Mesenchymal stem cell (in vitro differentiated cells and primary cell): ENCODE results near the gene SIPA1L3.

ENCODE experiments used
- DNase-seq: peaks from one replicate; pipeline ENCODE4 v3.0.0-alpha.2; 2013
- H2AFZ ChIP-seq: one replicate; pipeline ENCODE4 v1.6.1; 2013; ENCODE audit warnings: low read depth, mild to moderate bottlenecking, control low read depth, inconsistent platforms, low read length, moderate library complexity
- H2AK5ac ChIP-seq: 2 replicates; pipeline ENCODE4 v1.6.1; 2013; ENCODE audit warnings: low read length, moderate library complexity, mild to moderate bottlenecking, inconsistent platforms; ENCODE audit not compliant: severe bottlenecking
- H2BK120ac ChIP-seq: one replicate; pipeline ENCODE4 v1.6.1; 2013; ENCODE audit warnings: low read depth, mild to moderate bottlenecking, inconsistent platforms, low read length, moderate library complexity
- H2BK12ac ChIP-seq, 2 experiments: one replicate each; pipeline ENCODE4 v1.6.1; 2013; ENCODE audit warnings: inconsistent platforms in 2 of 2, low read length in 2 of 2, mild to moderate bottlenecking in 2 of 2, moderate library complexity in 2 of 2, control low read depth in 1 of 2
- H2BK15ac ChIP-seq: one replicate; pipeline ENCODE4 v1.6.1; 2013; ENCODE audit warnings: mild to moderate bottlenecking, low read depth, inconsistent platforms; ENCODE audit not compliant: poor library complexity, severe bottlenecking
- H2BK5ac ChIP-seq: 2 replicates; pipeline ENCODE4 v1.6.1; 2013; ENCODE audit warnings: low read depth, mild to moderate bottlenecking, low read length, control low read depth, inconsistent platforms; ENCODE audit not compliant: poor library complexity, severe bottlenecking
- H3K14ac ChIP-seq, 2 experiments: one replicate each; pipeline ENCODE4 v1.6.1; 2013; ENCODE audit warnings: inconsistent platforms in 2 of 2, low read length in 2 of 2, control low read depth in 1 of 2, mild to moderate bottlenecking in 1 of 2, moderate library complexity in 1 of 2
- H3K18ac ChIP-seq, 2 experiments: one replicate each; pipeline ENCODE4 v1.6.1; 2013; ENCODE audit warnings: inconsistent platforms in 2 of 2, low read length in 2 of 2, control low read depth in 1 of 2, low read depth in 1 of 2, mild to moderate bottlenecking in 1 of 2
- H3K23ac ChIP-seq, 2 experiments: one replicate each; pipeline ENCODE4 v1.6.1; 2013; ENCODE audit warnings: inconsistent platforms in 2 of 2, low read length in 2 of 2, mild to moderate bottlenecking in 2 of 2, moderate library complexity in 2 of 2, control low read depth in 1 of 2
- H3K27ac ChIP-seq: 2 replicates; pipeline ENCODE4 v1.5.1; 2013; ENCODE audit warnings: mild to moderate bottlenecking, moderate library complexity, low read length, control low read depth, inconsistent platforms; ENCODE audit not compliant: poor library complexity, severe bottlenecking
- H3K27me3 ChIP-seq, 2 experiments: 2 replicates each; pipeline versions ENCODE4 v1.6.1 to v1.7.0; 2013; ENCODE audit warnings: low read length in 2 of 2, mild to moderate bottlenecking in 2 of 2, moderate library complexity in 2 of 2, control low read depth in 1 of 2, inconsistent platforms in 1 of 2; ENCODE audit not compliant: control insufficient read depth in 1 of 2, insufficient read depth in 1 of 2
- H3K36me3 ChIP-seq, 2 experiments: 2 replicates each; pipeline versions ENCODE4 v1.6.1 to v1.7.0; 2013; ENCODE audit warnings: low read length in 2 of 2, control low read depth in 1 of 2, inconsistent platforms in 1 of 2, low read depth in 1 of 2, mild to moderate bottlenecking in 1 of 2; ENCODE audit not compliant: insufficient read depth in 2 of 2, control insufficient read depth in 1 of 2
- H3K4ac ChIP-seq, 2 experiments: one replicate each; pipeline ENCODE4 v1.6.1; 2013; ENCODE audit warnings: inconsistent platforms in 2 of 2, low read length in 2 of 2, mild to moderate bottlenecking in 2 of 2, moderate library complexity in 2 of 2, control low read depth in 1 of 2, low read depth in 1 of 2
- H3K4me1 ChIP-seq: 2 replicates; pipeline ENCODE4 v1.6.1; 2013; ENCODE audit warnings: low read depth, low read length, control low read depth; ENCODE audit not compliant: control insufficient read depth, insufficient read depth
- H3K4me2 ChIP-seq: 2 replicates; pipeline ENCODE4 v1.6.1; 2013; ENCODE audit warnings: low read length, mild to moderate bottlenecking, inconsistent platforms; ENCODE audit not compliant: poor library complexity, severe bottlenecking
- H3K4me3 ChIP-seq, 2 experiments: 2 replicates each; pipeline versions ENCODE4 v1.5.1 to v1.7.0; 2013; ENCODE audit warnings: low read length in 2 of 2, mild to moderate bottlenecking in 2 of 2, control low read depth in 1 of 2, low read depth in 1 of 2; ENCODE audit not compliant: insufficient read depth in 1 of 2
- H3K79me1 ChIP-seq: replicated peaks from 2 replicates; pipeline ENCODE4 v1.6.1; 2013; ENCODE audit warnings: mild to moderate bottlenecking, control low read depth, low read length, inconsistent platforms; ENCODE audit not compliant: poor library complexity, severe bottlenecking
- H3K9ac ChIP-seq: 2 replicates; pipeline ENCODE4 v1.7.0; 2013; ENCODE audit warnings: mild to moderate bottlenecking, low read length, moderate library complexity
- H3K9me3 ChIP-seq: 2 replicates; pipeline ENCODE4 v1.7.0; 2013; ENCODE audit warnings: mild to moderate bottlenecking, low read length; ENCODE audit not compliant: control insufficient read depth
- H4K8ac ChIP-seq: one replicate; pipeline ENCODE4 v1.6.1; 2013; ENCODE audit warnings: inconsistent platforms, mild to moderate bottlenecking, low read length, moderate library complexity
- H4K91ac ChIP-seq: one replicate; pipeline ENCODE4 v1.6.1; 2013; ENCODE audit warnings: mild to moderate bottlenecking, low read length, inconsistent platforms
- WGBS: methylation state at CpG from one replicate; pipeline ENCODE4 v1.1.7; 2013; ENCODE audit warnings: mixed read lengths; 5-methylcytosine and 5-hydroxymethylcytosine counted together

Gene SIPA1L3

GRCh38 chr19:38208571-38208970, 301.6 kb downstream of the SIPA1L3 start:
- Histone ChIP-seq H2BK15ac (no peak overlapping the region), H3K9me3 (no peaks in the 10 kb centered on the region), H3K4me1 (peaks cover 35% of the 10 kb centered on the region), H2BK12ac (no peak overlapping the region), H2AK5ac (no peak overlapping the region), H2AFZ (no peak overlapping the region), H3K27ac (no peak overlapping the region), H4K8ac (no peak overlapping the region), H3K4ac (no peak overlapping the region), H2BK5ac (no peak overlapping the region), H3K4me2 (no peak overlapping the region), H3K23ac (no peak overlapping the region), H3K36me3 (peaks cover 25 to 41% of the 10 kb centered on the region in 2 experiments), H3K18ac (no peak overlapping the region), H4K91ac (no peak overlapping the region), H3K9ac (no peak overlapping the region), H3K14ac (no peak overlapping the region), H3K4me3 (no peak overlapping the region), H2BK120ac (no peak overlapping the region), H3K79me1 (peaks cover 7% of the 10 kb centered on the region), H3K27me3 (peaks cover 7 to 15% of the 10 kb centered on the region in 2 experiments)
- DNase-seq = no peak
- 95% methylated on average over 3 of the region's 3 CpGs for WGBS

GRCh38 chr19:38209152-38209551, 302.1 kb downstream of the SIPA1L3 start:
- peak overlapping the region in 1 of 2 experiments; percentile 66 for H3K4me3 ChIP-seq
- H2BK12ac ChIP-seq = no peak overlapping the region
- no peak overlapping the region for H3K23ac ChIP-seq
- no peak overlapping the region for H2BK5ac ChIP-seq
- H3K79me1 ChIP-seq = peaks cover 3% of the 10 kb centered on the region
- WGBS = 6% methylated on average over 5 of the region's 5 CpGs
- H3K9me3 ChIP-seq = no peaks in the 10 kb centered on the region
- peaks cover 20 to 35% of the 10 kb centered on the region in 2 experiments for H3K36me3 ChIP-seq
- no peak overlapping the region for H3K27ac ChIP-seq
- no peak overlapping the region for H3K4ac ChIP-seq
- H3K18ac ChIP-seq = no peak overlapping the region
- no peak overlapping the region for H2AK5ac ChIP-seq
- H3K14ac ChIP-seq = no peak overlapping the region
- peaks cover 7 to 15% of the 10 kb centered on the region in 2 experiments for H3K27me3 ChIP-seq
- H2BK15ac ChIP-seq = no peak overlapping the region
- no peak overlapping the region for H2AFZ ChIP-seq
- H3K4me1 ChIP-seq = peaks cover 39% of the 10 kb centered on the region
- H3K9ac ChIP-seq = peak overlapping the region; percentile 6
- H4K8ac ChIP-seq = peak overlapping the region; percentile 45
- DNase-seq = no peak
- no peak overlapping the region for H2BK120ac ChIP-seq
- no peak overlapping the region for H3K4me2 ChIP-seq
- no peak overlapping the region for H4K91ac ChIP-seq

GRCh38 chr19:38209671-38210457, 302.9 kb downstream of the SIPA1L3 start:
- peaks cover 17 to 32% of the 10 kb centered on the region in 2 experiments for H3K36me3 ChIP-seq
- no peak overlapping the region for H3K27ac ChIP-seq
- no peak overlapping the region for H4K8ac ChIP-seq
- no peak overlapping the region for H2AK5ac ChIP-seq
- no peak overlapping the region for H4K91ac ChIP-seq
- H3K4me2 ChIP-seq = peak overlapping the region; percentile 53
- peaks cover 44% of the 10 kb centered on the region for H3K4me1 ChIP-seq
- H3K4ac ChIP-seq = no peak overlapping the region
- 3% methylated on average over 29 of the region's 30 CpGs for WGBS
- H3K79me1 ChIP-seq = peaks cover 3% of the 10 kb centered on the region
- no peak overlapping the region for H2BK5ac ChIP-seq
- no peak overlapping the region for H3K23ac ChIP-seq
- H2BK15ac ChIP-seq = no peak overlapping the region
- H2BK120ac ChIP-seq = no peak overlapping the region
- DNase-seq = peak; percentile 38
- H3K14ac ChIP-seq = peak overlapping the region in 1 of 2 experiments; percentile 80
- H2AFZ ChIP-seq = no peak overlapping the region
- H2BK12ac ChIP-seq = peak overlapping the region; percentile 21 to 62
- no peaks in the 10 kb centered on the region for H3K9me3 ChIP-seq
- peak overlapping the region in 1 of 2 experiments; percentile 66 for H3K4me3 ChIP-seq
- peaks cover 7 to 15% of the 10 kb centered on the region in 2 experiments for H3K27me3 ChIP-seq
- peak overlapping the region in 1 of 2 experiments; percentile 28 for H3K18ac ChIP-seq
- peak overlapping the region; percentile 6 for H3K9ac ChIP-seq

GRCh38 chr19:38210458-38210987, 303.5 kb downstream of the SIPA1L3 start:
- WGBS = under 1% methylated on average over 17 of the region's 24 CpGs

More at GRCh38 chr19:38210458-38210987, 303.5 kb downstream of the SIPA1L3 start:
- Histone ChIP-seq H3K23ac (peak overlapping the region in 1 of 2 experiments; percentile 91), H2BK12ac (peak overlapping the region in 1 of 2 experiments; percentile 40), H3K79me1 (peaks cover 1% of the 10 kb centered on the region), H3K9me3 (no peaks in the 10 kb centered on the region), H3K27ac (no peak overlapping the region), H3K4me3 (peak overlapping the region in 1 of 2 experiments; percentile 66), H3K36me3 (peaks cover 13 to 29% of the 10 kb centered on the region in 2 experiments), H4K8ac (peak overlapping the region; percentile 2), H3K18ac (peak overlapping the region in 1 of 2 experiments; percentile 48), H2AK5ac (peak overlapping the region; percentile 32), H3K9ac (peak overlapping the region; percentile 6), H2BK5ac (no peak overlapping the region), H4K91ac (no peak overlapping the region), H2AFZ (no peak overlapping the region), H2BK120ac (no peak overlapping the region), H3K14ac (no peak overlapping the region), H3K4ac (no peak overlapping the region), H3K27me3 (peaks cover 7 to 15% of the 10 kb centered on the region in 2 experiments), H2BK15ac (no peak overlapping the region), H3K4me2 (peak overlapping the region; percentile 53), H3K4me1 (peaks cover 44% of the 10 kb centered on the region)
- DNase-seq = peak; percentile 38
